GM13977 (cell line): ENCODE results near the gene CLRN2.

ENCODE experiments used
- DNase-seq: peaks from one replicate; pipeline ENCODE4 v3.0.0; 2012; ENCODE audit warnings: low spot score
- CTCF ChIP-seq: IDR thresholded peaks from 2 replicates; pipeline ENCODE4 v1.5.1; 2012; ENCODE audit warnings: mild to moderate bottlenecking, control low read depth; ENCODE audit not compliant: insufficient read depth; ENCODE audit errors: extremely low read depth, missing control alignments
- in situ Hi-C: fragments of 300-500 bp; cut with MboI; formaldehyde crosslinking; loops from one replicate; pipeline ENCODE4 v1.12.0; 2022; ENCODE audit warnings: low sequenced_read_pairs, low pct_unique_long_range_greater_than_20kb, mixed read lengths, inconsistent platforms; ENCODE audit not compliant: unreplicated experiment

CLRN2 gene

DNA sequence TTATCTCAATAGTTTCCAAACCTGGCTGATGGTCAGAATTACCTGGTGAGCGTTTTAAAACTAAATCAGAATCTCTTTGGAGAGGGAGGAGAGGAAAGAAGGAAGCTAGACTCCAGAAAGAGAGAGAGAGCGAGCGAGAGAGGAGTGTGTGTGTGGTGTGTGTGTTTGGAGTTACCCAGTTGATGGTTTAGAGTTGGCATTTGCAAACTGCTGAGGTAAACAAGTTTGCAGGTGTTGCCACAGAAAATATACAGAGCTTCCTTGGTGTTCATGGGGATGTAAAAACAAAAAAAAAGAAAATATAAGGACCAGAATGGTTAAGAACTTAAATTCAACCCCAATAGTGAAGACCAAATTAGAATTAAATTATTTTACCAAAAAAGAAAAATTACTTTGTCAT lies 35.6 kb downstream of the CLRN2 start:
- no peak for DNase-seq
- in situ Hi-C loops: loop anchor here (10.0 to 25.0 kb wide), 2 partner anchors 254 to 487 kb away; no protein-coding TSS in a partner anchor
- TF ChIP-seq CTCF: no peak

DNA sequence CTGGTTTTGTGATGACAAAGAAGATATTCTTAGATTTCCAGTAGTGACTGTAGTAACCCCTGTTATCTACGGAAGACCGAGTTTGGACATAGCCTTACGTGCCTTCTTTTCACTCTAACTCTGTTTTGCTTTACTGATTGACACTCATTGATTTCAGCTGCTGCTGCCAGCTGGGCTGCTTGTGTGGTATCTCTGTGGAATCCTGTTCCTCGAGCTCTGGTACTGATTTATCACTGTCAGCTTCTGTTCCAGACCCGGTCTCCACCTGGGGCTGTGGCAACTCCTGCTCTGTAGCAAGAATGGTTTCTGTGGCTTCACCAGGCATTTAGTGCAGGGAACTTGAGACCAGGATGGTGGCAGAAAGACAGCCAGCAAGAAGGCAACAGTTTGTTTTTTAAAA lies 37.5 kb downstream of the CLRN2 start:
- DNase-seq: no peak
- in situ Hi-C loops: loop anchor here (10.0 to 25.0 kb wide), 2 partner anchors 252 to 485 kb away; no protein-coding TSS in a partner anchor
- no peak for TF ChIP-seq CTCF

- in situ Hi-C loops: loop anchor here (10.0 to 25.0 kb wide), 2 partner anchors 250 to 483 kb away; no protein-coding TSS in a partner anchor
- DNase-seq: no peak
- TF ChIP-seq CTCF: no peak
Observed at GRCh38 chr4:17554568-17554967, 39.6 kb downstream of the CLRN2 start.

GRCh38 chr4:17556498-17556897 lies 41.5 kb downstream of the CLRN2 start:
- no peak for DNase-seq
- no peak for TF ChIP-seq CTCF
- in situ Hi-C loops: loop anchor here (10.0 to 25.0 kb wide), 2 partner anchors 248 to 481 kb away; no protein-coding TSS in a partner anchor

GRCh38 chr4:17557880-17558279 lies 42.9 kb downstream of the CLRN2 start:
- TF ChIP-seq CTCF: no peak
- in situ Hi-C loops: loop anchor here (10.0 to 25.0 kb wide), 2 partner anchors 247 to 479 kb away; no protein-coding TSS in a partner anchor
- no peak for DNase-seq

- no peak for DNase-seq
- in situ Hi-C loops: loop anchor here (10.0 to 25.0 kb wide), 2 partner anchors 246 to 478 kb away; no protein-coding TSS in a partner anchor
- TF ChIP-seq CTCF: no peak
Observed at GRCh38 chr4:17558941-17559708, 44.2 kb downstream of the CLRN2 start.
